ENCODE data around the gene THBS3. TPM values are rescaled to one million over a fixed set of nuclear protein-coding genes. Genes with fewer than 3 reads are reported as not detected.
"Not testable (repeated sequence)": the region's sequence is repeated elsewhere in the genome, so short reads cannot be mapped to it uniquely, and the experiment has no call there.

The THBS3 gene
- total and polyA plus RNA-seq, 2 of the 4 experiments (the other 2 are of a cell fraction), result 15.1 to 30.4 TPM

GRCh38 chr1:155225404-155225759 is 17.7 kb upstream of the THBS3 start:
- intact Hi-C loops (cut with micrococcal nuclease), result not testable (repeated sequence)

More at GRCh38 chr1:155225404-155225759, 17.7 kb upstream of the THBS3 start:
- Histone ChIP-seq H2BK20ac (ENCODE audit: low read depth, low read length) (peak overlapping the region; percentile 82), H3K4ac (ENCODE audit: low read depth, low read length) (peak overlapping the region; percentile 94), H4K5ac (ENCODE audit: low read depth, low read length) (peak overlapping the region; percentile 23; the same call in 1 of the 2 replicates), H3K27ac (ENCODE audit: insufficient read depth, low read length) (peak overlapping the region; percentile 90), H4K8ac (ENCODE audit: low read depth in 2 of 2, low read length in 2 of 2) (peak overlapping the region in 1 of 2 experiments; percentile 81; a peak in 3 of 4 replicates), H3K9me1 (ENCODE audit: insufficient read depth, low read length) (peaks cover 17% of the 10 kb centered on the region), H3K18ac (ENCODE audit: low read depth, low read length) (peak overlapping the region; percentile 71; the same call in 1 of the 2 replicates), H3K4me2 (ENCODE audit: low read depth, low read length) (peak overlapping the region; percentile 3; the same call in 1 of the 2 replicates), H2BK15ac (ENCODE audit: low read depth, low read length) (peak overlapping the region; percentile 91; the same call in 1 of the 3 replicates), H2BK120ac (ENCODE audit: low read depth, low read length) (peak overlapping the region; percentile 92), H3K23ac (ENCODE audit: low read depth, low read length) (peak overlapping the region; percentile 74; the same call in 1 of the 2 replicates), H3K79me1 (ENCODE audit: low read depth in 1 of 2, low read length in 2 of 2) (peaks cover 18 to 40% of the 10 kb centered on the region in 2 experiments), H3K14ac (replicated peaks; ENCODE audit: low read depth, low read length) (peak overlapping the region; percentile 90), H3K4me1 (ENCODE audit: control insufficient read depth, insufficient read depth, low read length) (peaks cover 17% of the 10 kb centered on the region), H2AK5ac (ENCODE audit: low read depth, low read length) (peak overlapping the region; percentile 97), H4K91ac (ENCODE audit: insufficient read depth, low read depth, low read length) (peak overlapping the region; percentile 80), H2BK5ac (ENCODE audit: low read depth, low read length, poor library complexity, severe bottlenecking) (peak overlapping the region; percentile 74), H2AK9ac (replicated peaks; ENCODE audit: low read depth, low read length, poor library complexity) (peak overlapping the region; percentile 71), H3K9ac (ENCODE audit: low read depth, low read length) (peak overlapping the region; percentile 5; the same call in 1 of the 2 replicates), H2AFZ (replicated peaks; ENCODE audit: low read length, poor library complexity) (peak overlapping the region; percentile 56)
- dilution Hi-C loops (cut with HindIII; ENCODE audit: low sequenced_read_pairs, unreplicated experiment); BruUV-seq (replicated peaks); H3K36me3 ChIP-seq (ENCODE audit: control insufficient read depth, insufficient read depth, low read length); ATAC-seq (ENCODE audit: low read depth); H4K20me1 ChIP-seq (ENCODE audit: insufficient read depth, low read length); H3K56ac ChIP-seq (ENCODE audit: extremely low read depth, insufficient read depth, low read length); H3K27me3 ChIP-seq (ENCODE audit: control insufficient read depth, insufficient read depth, low read length); H3K4me3 ChIP-seq (ENCODE audit: insufficient read depth, low read depth, low read length); in situ Hi-C loops (cut with MboI; ENCODE audit: low sequenced_read_pairs); H3K9me3 ChIP-seq (ENCODE audit: control insufficient read depth, insufficient read depth, low read length); DNase-seq: not testable (repeated sequence)
- ChIA-PET POLR2A (ENCODE audit: unreplicated experiment) (interaction anchor here (1.3 kb wide), 1 partner anchor 52 kb away, joined by 3 read pairs; the partner anchor contains the start of gene KRTCAP2), CTCF (interaction anchor here (1.3 to 4.8 kb wide), 2 partner anchors 19 to 31 kb away, joined by 11 to 18 read pairs; no protein-coding TSS in a partner anchor)
- 93% methylated on average over 3 of the region's 8 CpGs; no CpG with 5 or more reads in 1 of the 2 experiments for WGBS, 2 experiments (ENCODE audit: extremely low coverage in 2 of 2, insufficient read length in 1 of 2)
